Upper lobe of right lung (tissue), 1 donor: ENCODE measurements around the gene COG4. TPM values are rescaled to one million over a fixed set of nuclear protein-coding genes. Genes with fewer than 3 reads are reported as not detected.
A peak's percentile ranks its signal among the peaks of the same experiment; 100 is the strongest.

Source experiments
- ATAC-seq: fragments of 200-7000 bp; cut with Tn5 transposase; one replicate; pipeline ENCODE4 v1.9.1; 2020; ENCODE audit warnings: mild to moderate bottlenecking, moderate library complexity
- DNase-seq: peaks from one replicate; pipeline ENCODE4 v3.0.0-alpha.2; 2020
- H3K27ac ChIP-seq: fragments of 200-600 bp; one replicate; pipeline ENCODE4 v1.8.0; 2022
- H3K27me3 ChIP-seq: fragments of 200-600 bp; one replicate; pipeline ENCODE4 v1.8.0; 2022; ENCODE audit warnings: mild to moderate bottlenecking
- H3K36me3 ChIP-seq: fragments of 200-600 bp; one replicate; pipeline ENCODE4 v1.8.0; 2022
- H3K4me1 ChIP-seq: fragments of 200-600 bp; one replicate; pipeline ENCODE4 v1.8.0; 2022
- H3K4me3 ChIP-seq: fragments of 200-600 bp; one replicate; pipeline ENCODE4 v1.8.0; 2022; ENCODE audit warnings: mild to moderate bottlenecking
- H3K9me3 ChIP-seq: fragments of 200-600 bp; one replicate; pipeline ENCODE4 v1.8.0; 2022
- CTCF ChIP-seq: fragments of 200-600 bp; IDR thresholded peaks from one replicate; pipeline ENCODE4 v1.8.0; 2022; ENCODE audit warnings: antibody characterized with exemption
- intact Hi-C: fragments of 100-400 bp; cut with DNase I; formaldehyde crosslinking; loops from one replicate; pipeline ENCODE4 v1.11.0; 2022
- total RNA-seq: library from RNA; stranded (reverse); fragmentation: NEBNext Ultra II Directional; extraction: Animal tissue kit (Norgen Biotek cat#: 25700); gene quantifications from one replicate; pipeline ENCODE4 v1.2.1, GENCODE V29; 2021
- donor health status: DM: no; HTN: yes; CAD: no; lungs with severe emphysema.

The COG4 gene
- total RNA-seq, 1 donor from 2014 or later: 63.0 TPM

- Histone ChIP-seq H3K4me3 (no peak overlapping the region), H3K27ac (no peak overlapping the region), H3K27me3 (no peaks in the 10 kb centered on the region), H3K36me3 (peaks cover 44% of the 10 kb centered on the region), H3K4me1 (peaks cover 10% of the 10 kb centered on the region), H3K9me3 (no peaks in the 10 kb centered on the region)
- no peak for TF ChIP-seq CTCF
- intact Hi-C loops: no loop called here
- no peak for DNase-seq
- no peak for ATAC-seq
Observed at GRCh38 chr16:70475054-70475871, 48.1 kb downstream of the COG4 start.

GRCh38 chr16:70474320-70475053 lies 48.9 kb downstream of the COG4 start:
- Histone ChIP-seq H3K4me1 (peaks cover 10% of the 10 kb centered on the region), H3K36me3 (peaks cover 36% of the 10 kb centered on the region), H3K27me3 (no peaks in the 10 kb centered on the region), H3K27ac (no peak overlapping the region), H3K4me3 (no peak overlapping the region), H3K9me3 (no peaks in the 10 kb centered on the region)
- intact Hi-C loops: no loop called here
- TF ChIP-seq CTCF: no peak
- DNase-seq: no peak
- ATAC-seq: no peak

- Histone ChIP-seq H3K9me3 (no peaks in the 10 kb centered on the region), H3K4me1 (peaks cover 10% of the 10 kb centered on the region), H3K36me3 (peaks cover 32% of the 10 kb centered on the region), H3K4me3 (no peak overlapping the region), H3K27ac (no peak overlapping the region), H3K27me3 (no peaks in the 10 kb centered on the region)
- intact Hi-C loops: no loop called here
- DNase-seq: no peak
- ATAC-seq: no peak
- no peak for TF ChIP-seq CTCF
Observed at GRCh38 chr16:70473446-70474319, 49.7 kb downstream of the COG4 start.

GRCh38 chr16:70472786-70473433 lies 50.4 kb downstream of the COG4 start:
- no peak for TF ChIP-seq CTCF
- ATAC-seq (no peak), DNase-seq (no peak)
- H3K4me1 ChIP-seq: peaks cover 10% of the 10 kb centered on the region
- no peaks in the 10 kb centered on the region for H3K27me3 ChIP-seq
- H3K9me3 ChIP-seq: no peaks in the 10 kb centered on the region
- intact Hi-C loops: no loop called here
- H3K36me3 ChIP-seq: peaks cover 32% of the 10 kb centered on the region
- H3K27ac ChIP-seq: no peak overlapping the region
- no peak overlapping the region for H3K4me3 ChIP-seq

- Histone ChIP-seq H3K36me3 (peaks cover 25% of the 10 kb centered on the region), H3K4me1 (no peaks in the 10 kb centered on the region), H3K4me3 (no peak overlapping the region), H3K27ac (no peak overlapping the region), H3K9me3 (no peaks in the 10 kb centered on the region), H3K27me3 (no peaks in the 10 kb centered on the region)
- ATAC-seq: peak; percentile 56
- intact Hi-C loops: no loop called here
- DNase-seq: peak; percentile 69
- TF ChIP-seq CTCF: peak; percentile 34
Observed at GRCh38 chr16:70470927-70471341, 52.4 kb downstream of the COG4 start.
